Activated CD8-positive, alpha-beta T cell treated with anti-CD3 and anti-CD28 coated beads for 36 hours (primary cell): ENCODE measurements around the gene LETM1. TPM values are rescaled to one million over a fixed set of nuclear protein-coding genes. Genes with fewer than 3 reads are reported as not detected.

ENCODE experiments used
- ATAC-seq: fragments of 200-7000 bp; cut with Tn5 transposase; one replicate; pipeline ENCODE4 v1.10.0; 2021; ENCODE audit warnings: mild to moderate bottlenecking, moderate library complexity
- CTCF ChIA-PET: fragments of 350-600 bp; sonication (Branson Sonifier 250); formaldehyde crosslinking; loops from one replicate; lab custom pipeline; 2021; ENCODE audit warnings: antibody characterized with exemption; lab: Charles Lee
- POLR2A ChIA-PET: fragments of 350-600 bp; sonication (Branson Sonifier 250); formaldehyde crosslinking; loops from one replicate; lab custom pipeline; 2021; ENCODE audit warnings: antibody characterized with exemption; lab: Charles Lee
- DNase-seq: peaks from one replicate; pipeline ENCODE4 v3.0.0-alpha.2; 2020
- H3K27ac Mint-ChIP-seq: one replicate; pipeline ENCODE4 v1.8.0; 2021; ENCODE audit warnings: mild to moderate bottlenecking, mixed read lengths
- H3K27me3 Mint-ChIP-seq: one replicate; pipeline ENCODE4 v1.8.0; 2021; ENCODE audit warnings: mixed read lengths
- H3K36me3 Mint-ChIP-seq: one replicate; pipeline ENCODE4 v1.8.0; 2021; ENCODE audit warnings: low read depth, mixed read lengths
- H3K4me1 Mint-ChIP-seq: one replicate; pipeline ENCODE4 v1.8.0; 2021; ENCODE audit warnings: low read depth, mixed read lengths
- H3K4me3 Mint-ChIP-seq: one replicate; pipeline ENCODE4 v1.8.0; 2021; ENCODE audit warnings: mild to moderate bottlenecking, moderate library complexity, mixed read lengths
- H3K9me3 Mint-ChIP-seq: one replicate; pipeline ENCODE4 v1.8.0; 2021; ENCODE audit warnings: mixed read lengths
- intact Hi-C: fragments of 100-400 bp; cut with micrococcal nuclease; formaldehyde crosslinking; loops from one replicate; pipeline ENCODE4 v1.10.0; 2022
- total RNA-seq, 2 experiments: library from RNA; stranded (reverse); gene quantifications; one replicate each; pipeline ENCODE4 v1.2.3, GENCODE V29; 2021
- TF ChIP-seq, protein P1 (sequence below): fragments of 200-600 bp; IDR thresholded peaks from one replicate; pipeline ENCODE4 v1.8.0; 2022; ENCODE audit warnings: antibody characterized with exemption, mild to moderate bottlenecking

LETM1 gene
- total RNA-seq, result 10 to 100 TPM; 49.4 to 53.2 TPM

DNA sequence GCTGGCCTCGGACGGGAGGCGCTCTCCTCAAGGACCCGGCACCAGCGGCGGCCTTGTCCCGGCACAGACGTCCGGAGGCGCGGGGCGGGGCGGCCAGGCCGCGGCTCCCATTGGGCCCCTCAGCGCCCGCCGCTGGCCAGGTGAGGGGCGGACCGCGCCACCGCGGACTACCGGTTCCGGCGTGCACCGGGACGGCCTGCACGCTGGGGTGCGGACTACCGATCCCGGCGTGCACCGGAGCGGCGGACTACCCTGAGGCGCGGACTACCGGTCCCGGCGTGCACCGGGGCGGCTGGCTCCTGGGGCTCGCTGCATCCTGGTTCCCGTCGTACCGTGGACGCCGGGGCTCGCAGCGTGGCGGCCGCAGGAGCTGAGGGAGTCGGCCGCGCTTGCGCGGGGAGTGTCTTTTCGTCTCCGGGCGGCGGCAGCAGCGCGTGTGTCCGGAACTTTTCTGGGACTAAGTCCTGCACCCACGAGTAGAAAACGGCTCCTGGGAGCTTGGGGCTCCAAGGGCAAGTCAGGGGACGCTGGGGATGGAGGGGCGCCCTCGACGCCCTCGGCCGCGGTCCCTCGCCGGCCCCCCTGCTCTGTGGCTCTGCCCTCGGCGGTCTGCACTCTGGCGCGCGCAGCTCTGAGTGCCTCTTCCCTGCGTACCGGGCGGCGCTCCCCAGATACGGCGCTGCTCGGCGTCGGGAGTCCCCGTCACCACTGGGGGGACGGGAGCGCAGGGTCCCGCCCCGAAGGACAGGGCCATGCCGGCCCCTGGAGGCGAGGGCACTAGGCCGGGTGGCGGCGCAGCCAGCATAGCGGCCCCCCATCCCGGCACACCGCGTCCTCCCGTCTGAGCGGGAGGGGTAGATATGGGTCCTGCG is at the start of gene LETM1:
Gene LETM1, minus strand, starts transcription at position 86 of the 872 bp plus-strand sequence. CDS start 206 bp downstream, outside the sequence.
- intact Hi-C loops, result loop anchor here (10.0 kb wide), 1 partner anchor 48 kb away; no protein-coding TSS in a partner anchor
- POLR2A ChIA-PET, result interaction anchor here (0.7 to 3.0 kb wide), 10 partner anchors 12 to 560 kb away, joined by 3 to 37 read pairs (median 5); partner anchors contain the start of genes FGFR3, NSD2 and SLBP
- TF ChIP-seq, protein P1, sequence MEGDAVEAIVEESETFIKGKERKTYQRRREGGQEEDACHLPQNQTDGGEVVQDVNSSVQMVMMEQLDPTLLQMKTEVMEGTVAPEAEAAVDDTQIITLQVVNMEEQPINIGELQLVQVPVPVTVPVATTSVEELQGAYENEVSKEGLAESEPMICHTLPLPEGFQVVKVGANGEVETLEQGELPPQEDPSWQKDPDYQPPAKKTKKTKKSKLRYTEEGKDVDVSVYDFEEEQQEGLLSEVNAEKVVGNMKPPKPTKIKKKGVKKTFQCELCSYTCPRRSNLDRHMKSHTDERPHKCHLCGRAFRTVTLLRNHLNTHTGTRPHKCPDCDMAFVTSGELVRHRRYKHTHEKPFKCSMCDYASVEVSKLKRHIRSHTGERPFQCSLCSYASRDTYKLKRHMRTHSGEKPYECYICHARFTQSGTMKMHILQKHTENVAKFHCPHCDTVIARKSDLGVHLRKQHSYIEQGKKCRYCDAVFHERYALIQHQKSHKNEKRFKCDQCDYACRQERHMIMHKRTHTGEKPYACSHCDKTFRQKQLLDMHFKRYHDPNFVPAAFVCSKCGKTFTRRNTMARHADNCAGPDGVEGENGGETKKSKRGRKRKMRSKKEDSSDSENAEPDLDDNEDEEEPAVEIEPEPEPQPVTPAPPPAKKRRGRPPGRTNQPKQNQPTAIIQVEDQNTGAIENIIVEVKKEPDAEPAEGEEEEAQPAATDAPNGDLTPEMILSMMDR, result peak; percentile 15
- Mint-ChIP-seq H3K27ac (peak within 1 kb of the TSS; percentile 75), H3K27me3 (no peaks in the 10 kb centered on the region), H3K4me1 (peaks cover 38% of the 10 kb centered on the region), H3K36me3 (peaks cover 13% of the 10 kb centered on the region), H3K4me3 (peak within 1 kb of the TSS; percentile 82), H3K9me3 (no peaks in the 10 kb centered on the region)
- DNase-seq, result peak; percentile 95
- ATAC-seq, result peak; percentile 97
- CTCF ChIA-PET, result interaction anchor here (0.7 to 4.2 kb wide), 4 partner anchors 8 to 43 kb away, joined by 3 to 20 read pairs (median 4); partner anchors contain the start of gene NSD2

DNA sequence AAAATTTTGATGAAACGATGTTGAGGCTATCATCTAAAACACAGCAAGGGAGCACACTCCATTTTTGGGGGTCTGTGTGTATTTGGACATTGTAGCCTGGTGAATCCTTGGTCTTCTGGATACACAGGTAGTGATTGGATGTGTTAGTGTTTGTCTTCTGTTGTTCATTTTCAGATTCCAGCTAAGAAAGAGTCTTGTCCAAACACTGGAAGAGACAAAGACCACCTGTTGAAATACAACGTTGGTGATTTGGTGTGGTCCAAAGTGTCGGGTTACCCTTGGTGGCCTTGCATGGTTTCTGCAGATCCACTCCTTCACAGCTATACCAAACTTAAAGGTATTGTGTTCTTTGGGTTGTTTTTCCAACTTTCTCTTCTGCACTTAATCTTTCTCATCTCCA is 48.1 kb upstream of the LETM1 start:
- ATAC-seq (no peak), DNase-seq (no peak)
- ChIA-PET CTCF (no interaction called here), POLR2A (no interaction called here)
- H3K9me3 Mint-ChIP-seq, result no peaks in the 10 kb centered on the region
- no peak overlapping the region for H3K27ac Mint-ChIP-seq
- intact Hi-C loops, result loop anchor here (10.0 kb wide), 1 partner anchor 49 kb away; the partner anchor contains the start of gene LETM1
- peaks cover 72% of the 10 kb centered on the region for H3K36me3 Mint-ChIP-seq
- H3K4me1 Mint-ChIP-seq, result peaks cover 27% of the 10 kb centered on the region
- no peak overlapping the region for H3K4me3 Mint-ChIP-seq
- TF ChIP-seq, protein P1, result no peak
- no peaks in the 10 kb centered on the region for H3K27me3 Mint-ChIP-seq

DNA sequence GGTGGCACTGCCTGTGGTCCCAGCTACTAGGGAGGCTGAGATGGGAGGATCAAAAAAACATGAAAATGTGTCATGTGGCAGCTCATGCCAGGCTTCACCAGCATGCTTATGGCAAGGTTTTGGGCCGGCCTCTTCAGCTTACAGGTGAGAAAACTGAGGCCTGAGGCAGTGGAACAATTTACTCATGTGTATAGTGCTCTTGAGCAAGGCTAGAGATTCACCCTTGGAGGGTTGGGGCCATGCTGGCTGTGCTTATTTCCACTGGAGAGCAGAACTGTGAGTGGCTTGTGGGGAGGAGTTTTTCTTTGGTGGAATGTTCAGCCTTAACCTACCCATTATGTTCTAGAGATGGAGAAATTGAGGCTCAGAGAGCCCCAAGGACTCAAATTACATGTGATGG is 47.1 kb upstream of the LETM1 start:
- Mint-ChIP-seq H3K4me1 (peaks cover 30% of the 10 kb centered on the region), H3K27ac (no peak overlapping the region), H3K27me3 (no peaks in the 10 kb centered on the region), H3K36me3 (peaks cover 69% of the 10 kb centered on the region), H3K9me3 (no peaks in the 10 kb centered on the region), H3K4me3 (no peak overlapping the region)
- TF ChIP-seq, protein P1, result no peak
- intact Hi-C loops, result loop anchor here (10.0 kb wide), 1 partner anchor 48 kb away; the partner anchor contains the start of gene LETM1
- DNase-seq, result peak; percentile 12
- ATAC-seq, result no peak
- ChIA-PET POLR2A (interaction anchor here (0.8 to 1.4 kb wide), 2 partner anchors 19 to 32 kb away, joined by 3 to 4 read pairs; partner anchors contain the start of gene NSD2), CTCF (interaction anchor here (1.2 kb wide), 1 partner anchor 11 kb away, joined by 4 read pairs; no protein-coding TSS in a partner anchor)

DNA sequence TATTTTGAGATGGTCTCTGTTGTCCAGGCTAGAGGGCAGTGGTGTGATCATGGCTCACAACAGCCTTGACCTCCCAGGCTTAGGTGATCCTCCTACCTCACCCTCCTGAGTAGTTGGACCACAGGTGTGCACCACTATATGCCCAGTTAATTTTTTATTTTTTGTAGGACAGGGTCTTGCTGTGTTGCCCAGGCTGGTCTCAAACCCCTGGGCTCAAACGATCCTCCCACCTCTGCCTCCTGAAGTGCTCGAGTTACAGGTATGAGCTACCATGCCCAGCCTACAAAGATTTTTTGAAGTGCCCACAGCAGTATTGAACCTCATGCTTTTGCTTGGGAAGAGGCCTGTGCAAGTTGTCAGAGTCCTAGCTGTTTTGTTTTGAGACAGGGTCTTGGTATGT is 46.3 kb upstream of the LETM1 start:
- Mint-ChIP-seq H3K27me3 (no peaks in the 10 kb centered on the region), H3K4me1 (peaks cover 28% of the 10 kb centered on the region), H3K4me3 (no peak overlapping the region), H3K36me3 (peaks cover 63% of the 10 kb centered on the region), H3K27ac (no peak overlapping the region), H3K9me3 (no peaks in the 10 kb centered on the region)
- DNase-seq, result no peak
- ChIA-PET CTCF (interaction anchor here (1.2 kb wide), 1 partner anchor 12 kb away, joined by 4 read pairs; no protein-coding TSS in a partner anchor), POLR2A (interaction anchor here (0.7 to 1.4 kb wide), 5 partner anchors 13 to 44 kb away, joined by 3 to 4 read pairs (median 3); partner anchors contain the start of gene NSD2)
- ATAC-seq, result no peak
- TF ChIP-seq, protein P1, result no peak
- intact Hi-C loops, result loop anchor here (10.0 kb wide), 1 partner anchor 47 kb away; the partner anchor contains the start of gene LETM1
